CD4-positive, alpha-beta T cell treated with Interleukin-15 for 4 hours (primary cell): ENCODE results near the gene DCANP1.

Experiments
- DNase-seq: peaks from one replicate; pipeline ENCODE4 v3.0.0-alpha.2; 2020; ENCODE audit warnings: low spot score

Gene DCANP1

GRCh38 chr5:135423146-135423845 is 23.9 kb downstream of the DCANP1 start:
- DNase-seq, result no peak

DNA sequence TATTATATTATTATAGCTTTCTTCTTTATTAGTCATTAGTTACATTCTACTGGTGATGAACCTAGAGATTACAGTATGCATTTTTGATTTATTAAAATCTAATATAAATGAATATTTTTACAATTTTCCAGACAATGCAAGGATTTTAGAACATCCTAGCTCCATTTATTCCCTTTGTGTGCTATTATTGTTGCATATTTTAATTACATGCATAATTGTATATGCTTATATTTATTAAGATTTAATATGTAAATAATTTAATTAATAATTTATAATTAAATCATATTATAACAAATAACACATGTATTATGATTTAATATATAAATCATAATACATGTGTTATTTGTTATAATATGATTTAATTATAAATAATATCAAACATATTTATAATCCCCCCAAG is 24.7 kb downstream of the DCANP1 start:
- no peak for DNase-seq

DNA sequence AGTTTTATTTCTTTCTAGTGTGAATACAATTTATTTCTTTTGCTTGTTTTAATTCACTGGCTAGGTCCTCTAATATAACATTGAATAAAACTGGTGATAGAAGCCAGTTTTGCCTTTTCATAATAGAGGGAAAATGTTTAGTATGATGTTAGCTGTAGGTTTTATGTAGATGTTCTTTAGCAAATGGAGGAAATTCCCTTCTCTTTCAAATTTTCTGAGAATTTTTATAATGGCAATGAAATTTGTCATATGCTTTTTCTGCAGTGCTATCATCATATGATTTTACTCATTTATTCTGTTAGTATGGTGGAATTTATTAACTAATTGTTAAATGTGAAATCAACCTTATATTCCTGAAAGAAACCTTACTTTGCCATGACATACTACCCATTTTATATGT is 30.1 kb downstream of the DCANP1 start:
- no peak for DNase-seq

DNA sequence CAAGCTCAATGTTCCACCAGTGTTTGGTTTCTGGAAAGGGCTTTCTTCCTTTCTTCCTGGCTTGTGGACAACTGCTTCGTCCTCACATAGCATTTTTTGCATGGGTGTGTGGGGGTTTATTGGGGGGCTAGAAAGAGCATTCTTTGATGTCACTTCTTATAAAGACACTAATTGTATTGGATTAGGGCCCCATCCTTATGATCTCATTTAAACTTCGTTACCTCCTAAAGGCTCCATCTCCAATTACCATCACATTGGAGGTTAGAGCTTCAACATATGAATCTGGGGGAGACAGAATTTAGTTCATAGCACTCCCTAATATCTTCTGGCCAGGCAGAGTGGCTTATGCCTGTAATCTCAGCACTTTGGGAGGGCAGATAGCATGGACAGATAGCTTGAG is 42.1 kb downstream of the DCANP1 start:
- DNase-seq, result no peak

GRCh38 chr5:135402031-135402430 is 45.1 kb downstream of the DCANP1 start:
- no peak for DNase-seq

- DNase-seq, result no peak
These were observed 46.3 kb downstream of the DCANP1 start for GRCh38 chr5:135400866-135401265.

GRCh38 chr5:135399794-135400542 is 47.2 kb downstream of the DCANP1 start:
- no peak for DNase-seq

DNA sequence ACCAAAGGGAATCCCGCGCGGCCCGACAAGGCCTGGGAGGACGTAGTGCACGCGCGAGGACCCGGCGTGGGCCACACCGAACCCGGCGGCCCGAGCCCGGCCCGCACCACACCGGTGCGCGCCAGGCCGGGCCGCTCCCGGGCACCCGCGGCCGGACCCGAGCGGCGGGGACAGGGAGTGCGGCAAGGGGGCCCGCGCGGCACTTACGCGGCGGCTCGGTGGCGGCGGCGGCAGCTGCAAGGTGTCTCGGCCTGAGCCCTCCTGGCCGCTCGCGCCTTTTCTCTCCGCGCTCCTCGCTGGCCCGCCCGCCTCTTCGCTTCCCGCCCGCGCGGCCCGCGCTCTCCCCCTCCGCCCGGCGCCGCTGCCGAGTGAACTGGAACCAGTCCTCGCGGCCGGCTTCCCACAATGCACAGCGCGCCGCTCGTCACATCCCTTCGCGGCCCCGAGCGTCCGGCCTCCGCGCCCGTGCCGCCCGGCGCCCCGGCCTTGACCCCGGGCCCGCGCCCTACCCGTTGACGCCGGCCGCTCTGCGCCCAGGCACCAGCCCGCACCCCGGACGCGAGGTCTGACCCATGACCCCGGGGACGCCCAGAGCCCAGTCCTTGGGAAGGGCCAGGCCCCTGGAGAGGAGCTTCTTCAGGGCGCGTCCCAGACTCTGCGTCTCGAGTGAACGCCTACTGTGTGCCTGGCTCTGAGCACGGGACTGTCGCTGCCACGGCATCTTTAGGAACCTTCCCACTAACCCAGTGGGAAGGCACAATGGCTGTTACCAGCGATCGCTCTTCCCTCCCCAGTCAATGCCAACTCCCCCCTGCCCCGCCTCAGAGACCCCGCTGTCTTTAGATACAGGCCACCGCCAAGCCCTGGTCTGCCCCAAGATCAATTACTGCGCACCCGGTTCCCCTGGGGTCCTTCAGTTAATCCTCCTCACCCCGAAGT is 48.0 kb downstream of the DCANP1 start, which contains the start of gene MACROH2A1:
MACROH2A1 (minus strand) TSS at position 377 of the 939 bp plus-strand sequence. CDS start 10,138 bp downstream, outside the sequence.
- peak; percentile 75 for DNase-seq

DNA sequence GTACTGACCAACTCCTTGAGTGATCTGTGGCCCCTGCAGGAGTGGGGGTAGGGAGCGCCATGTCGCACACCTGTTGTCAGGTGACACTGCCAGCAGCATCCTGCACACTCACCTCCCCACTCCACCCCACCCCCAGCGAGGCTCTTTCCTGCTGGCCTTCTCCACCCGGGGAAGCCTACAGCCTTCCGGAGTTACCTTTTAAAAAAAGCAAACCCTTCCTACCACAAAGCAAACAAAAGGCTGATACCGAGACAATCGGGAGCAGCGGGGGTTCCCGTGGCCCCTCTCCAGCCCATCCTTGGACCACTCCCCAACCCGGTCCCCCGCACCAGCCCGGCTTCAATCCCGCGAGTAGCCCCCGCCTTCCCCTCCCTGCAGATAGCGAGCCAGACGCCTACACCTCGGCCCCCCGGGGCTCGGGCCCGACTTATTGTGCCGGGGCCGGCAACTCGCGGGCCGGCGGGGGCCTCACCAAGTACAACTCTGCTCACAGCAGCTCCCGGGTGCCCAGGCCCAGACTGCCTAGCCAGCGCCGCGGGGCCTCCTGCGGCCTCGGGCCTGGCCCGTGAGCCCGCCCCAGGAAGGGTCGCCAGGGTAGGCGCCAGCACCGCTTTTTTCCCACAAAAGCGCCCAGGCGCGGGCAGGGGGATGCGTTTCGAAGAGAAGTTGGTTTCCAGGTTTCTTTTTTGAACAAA is 48.8 kb downstream of the DCANP1 start:
- peak; percentile 41 for DNase-seq

DNA sequence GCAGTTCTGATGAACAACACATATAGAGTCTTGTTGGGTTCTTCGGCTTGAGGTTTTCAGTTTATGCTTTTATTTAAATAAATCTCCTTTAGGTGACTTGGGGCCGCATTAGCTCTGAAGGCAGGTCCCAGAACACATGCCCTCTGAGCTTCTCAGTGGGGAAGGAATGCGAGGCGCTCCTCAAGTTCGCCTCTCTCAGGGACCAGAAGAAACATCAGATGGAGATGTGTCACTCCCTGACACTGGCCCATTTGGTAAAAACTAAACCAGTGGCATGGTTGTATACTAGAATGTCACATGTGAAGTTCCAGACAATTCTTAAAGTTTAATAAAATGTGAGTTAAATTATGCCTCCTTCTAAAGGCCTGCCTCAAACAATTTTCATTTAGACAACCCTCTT is 50.1 kb downstream of the DCANP1 start:
- no peak for DNase-seq

GRCh38 chr5:135396459-135397055 is 50.6 kb downstream of the DCANP1 start:
- no peak for DNase-seq

- no peak for DNase-seq
These were observed 51.3 kb downstream of the DCANP1 start for GRCh38 chr5:135395866-135396265.

DNA sequence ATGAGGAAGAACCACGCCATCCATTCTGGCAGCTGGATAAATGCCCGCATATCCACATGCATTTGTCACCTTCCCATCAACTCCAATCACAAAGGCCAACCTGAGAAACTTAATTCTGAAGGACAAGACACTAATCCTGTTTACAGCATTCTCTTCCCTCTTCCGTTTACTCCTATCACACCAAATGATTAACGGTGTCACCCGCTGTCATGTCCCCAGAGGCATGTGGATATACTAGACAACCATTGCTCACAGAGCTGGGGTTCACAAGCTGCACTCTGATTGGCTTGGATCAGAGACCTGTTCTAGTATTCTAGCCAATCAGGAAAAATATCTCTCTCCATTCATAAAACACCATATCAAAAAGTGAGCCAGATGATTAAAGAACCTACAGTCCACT is 51.7 kb downstream of the DCANP1 start:
- no peak for DNase-seq
